Lung microvascular endothelial cell (primary cell): Measurements from ENCODE around the gene PCOLCE2. TPM values are rescaled to one million over a fixed set of nuclear protein-coding genes. Genes with fewer than 3 reads are reported as not detected.

Source experiments
- DNase-seq, 2 donors: peaks; one replicate each; pipeline versions ENCODE4 v3.0.0 to v3.0.0-alpha.2; 2010; ENCODE audit warnings: low read depth in 2 of 2
- total RNA-seq: library from RNA; depleted of rRNA; stranded (reverse); fragments of >200 nt; gene quantifications from 2 replicates; pipeline ENCODE4 v1.2.1, GENCODE V29; 2014

The PCOLCE2 gene
- total RNA-seq, 1 donor from 2014 or later: not detected

DNA sequence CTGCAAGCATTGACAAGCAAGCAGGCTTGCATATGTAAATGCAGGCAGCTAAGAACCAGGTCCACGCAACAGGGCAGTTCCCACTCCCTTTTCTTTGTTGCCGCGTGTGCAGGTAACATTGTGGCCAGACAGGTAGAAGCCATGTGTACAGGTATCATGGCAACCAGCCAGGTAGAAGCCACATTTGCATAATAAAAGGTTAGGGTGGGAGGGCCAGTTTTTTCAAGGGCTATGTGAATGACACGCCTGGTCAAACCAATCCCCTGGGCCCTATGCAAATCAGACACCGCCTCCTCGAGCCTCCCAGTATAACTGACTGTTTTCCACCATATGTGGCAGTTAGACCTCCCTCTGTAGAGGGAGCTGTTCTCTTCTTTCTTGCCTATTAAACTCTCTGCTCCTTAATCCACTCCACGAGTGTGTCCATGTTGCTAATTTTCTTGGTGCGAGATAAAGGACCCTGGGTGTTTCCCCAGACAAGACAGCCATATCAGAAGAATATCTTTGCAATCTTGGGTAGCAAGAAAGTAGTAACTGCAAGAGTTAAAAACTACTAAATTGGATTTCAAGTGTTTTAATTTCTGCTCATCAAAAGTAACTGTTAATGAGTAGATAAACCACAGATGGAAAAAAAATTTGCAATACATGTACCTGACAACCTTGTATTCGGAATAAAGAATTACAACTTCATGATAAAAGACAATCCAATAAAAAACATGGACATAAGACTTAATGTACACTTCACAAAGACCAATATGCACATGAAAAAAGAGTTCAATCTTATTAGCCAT is 21.8 kb downstream of the PCOLCE2 start:
- no peak for DNase-seq

- DNase-seq: no peak
Measured at GRCh38 chr3:142863930-142864920, 24.7 kb downstream of the PCOLCE2 start.

GRCh38 chr3:142863010-142863817 is 25.7 kb downstream of the PCOLCE2 start:
- DNase-seq: no peak

- no peak for DNase-seq
Measured at GRCh38 chr3:142861926-142862325, 27.0 kb downstream of the PCOLCE2 start.

- no peak for DNase-seq
Measured at GRCh38 chr3:142858043-142858442, 30.8 kb downstream of the PCOLCE2 start.

GRCh38 chr3:142857056-142857455 is 31.8 kb downstream of the PCOLCE2 start:
- DNase-seq: no peak

GRCh38 chr3:142853270-142854168 is 35.4 kb downstream of the PCOLCE2 start:
- no peak for DNase-seq

GRCh38 chr3:142852009-142852408 is 36.9 kb downstream of the PCOLCE2 start:
- DNase-seq: no peak

- peak in 1 of 2 donors; percentile 74 for DNase-seq
Measured at GRCh38 chr3:142850395-142851023, 38.4 kb downstream of the PCOLCE2 start.

DNA sequence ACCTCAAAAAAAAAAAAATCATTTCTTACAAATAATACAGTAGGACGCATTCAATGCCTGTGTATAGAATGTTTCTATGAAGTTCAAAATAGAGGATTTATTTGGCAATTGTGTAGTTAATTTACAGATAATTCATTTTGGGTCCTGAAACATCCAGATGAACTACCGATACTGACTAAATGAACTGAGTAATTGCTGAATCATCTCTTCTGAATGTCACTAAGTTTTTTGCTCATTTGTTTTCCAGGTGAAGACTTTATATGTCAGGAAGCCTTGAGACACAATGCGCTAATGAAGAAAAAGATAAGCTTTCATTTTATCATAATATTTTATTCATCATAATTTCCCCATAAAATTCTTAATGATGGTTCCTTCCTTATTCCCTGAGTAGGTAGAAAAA is 39.7 kb downstream of the PCOLCE2 start:
- DNase-seq: no peak

GRCh38 chr3:142846779-142847577 is 41.9 kb downstream of the PCOLCE2 start:
- DNase-seq: no peak

DNA sequence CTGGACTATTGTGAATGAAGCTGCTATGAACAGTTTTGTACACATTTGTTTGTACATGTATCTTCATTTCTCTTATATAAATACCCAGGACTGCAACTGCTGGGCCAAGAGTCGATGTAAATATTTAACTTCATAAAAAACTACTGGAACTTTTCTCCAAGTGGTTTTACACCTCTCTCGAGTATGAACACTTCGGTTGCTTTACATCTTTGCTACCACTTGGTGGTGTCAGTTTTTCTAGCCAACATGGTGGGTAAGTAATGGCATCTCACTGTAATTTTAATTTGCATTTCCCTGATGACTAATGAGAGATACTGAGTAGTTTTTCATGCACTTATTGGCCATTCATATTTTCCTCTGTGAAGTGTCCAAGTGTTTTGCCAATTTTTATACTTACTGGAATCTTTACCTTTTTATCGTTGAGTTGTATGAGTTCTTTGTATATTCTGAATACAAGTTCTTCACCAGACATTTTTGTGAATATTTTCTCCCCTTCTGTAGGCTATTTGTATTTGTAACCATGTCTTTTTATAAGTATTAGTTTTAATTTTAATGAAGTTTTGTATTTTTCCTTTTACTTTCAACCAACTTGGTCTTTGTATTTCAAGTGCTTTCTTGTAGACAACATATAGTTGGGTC is 44.4 kb downstream of the PCOLCE2 start:
- peak; percentile 23 to 57 for DNase-seq

DNA sequence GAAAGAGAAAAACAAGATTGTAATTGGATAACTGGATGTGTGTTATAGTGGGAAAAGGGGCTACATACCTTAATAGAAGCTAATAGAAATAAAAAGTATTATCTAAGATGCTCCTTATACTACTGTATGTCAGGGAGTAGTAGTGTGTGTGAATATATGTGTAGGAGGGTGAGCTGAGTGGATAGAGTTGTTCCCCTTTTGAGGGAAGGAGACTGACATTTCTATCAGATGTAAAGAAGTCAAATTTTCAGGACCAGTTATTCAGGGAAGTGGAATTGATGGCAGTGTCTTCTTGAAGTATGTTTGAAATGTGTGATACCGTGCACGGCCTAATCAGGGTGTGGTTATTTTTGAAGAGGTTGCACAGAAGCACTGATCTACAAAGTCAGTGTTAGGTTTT is 49.1 kb downstream of the PCOLCE2 start:
- no peak for DNase-seq

DNA sequence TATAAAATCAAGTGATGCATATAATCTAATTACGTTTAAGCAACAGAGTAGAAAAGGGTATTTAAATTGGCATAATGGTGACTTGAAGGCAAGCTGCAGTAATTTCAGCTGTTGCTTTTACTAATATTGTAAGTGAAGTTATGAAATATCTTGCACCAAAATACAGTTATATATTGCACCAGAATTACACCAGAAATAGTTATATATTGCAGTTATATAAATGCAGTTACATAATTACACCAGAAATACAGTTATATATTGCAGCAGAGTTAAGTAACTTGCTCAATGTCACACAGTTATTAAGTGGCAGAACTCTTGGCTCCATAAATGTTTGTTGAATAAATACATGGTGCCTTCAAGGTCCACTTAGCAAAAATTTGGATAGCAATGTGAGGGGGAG is 51.4 kb downstream of the PCOLCE2 start:
- no peak for DNase-seq

- peak; percentile 78 to 84 for DNase-seq
Measured at GRCh38 chr3:142828703-142829305, 60.1 kb downstream of the PCOLCE2 start.

GRCh38 chr3:142819179-142819578 is 69.7 kb downstream of the PCOLCE2 start:
- no peak for DNase-seq

DNA sequence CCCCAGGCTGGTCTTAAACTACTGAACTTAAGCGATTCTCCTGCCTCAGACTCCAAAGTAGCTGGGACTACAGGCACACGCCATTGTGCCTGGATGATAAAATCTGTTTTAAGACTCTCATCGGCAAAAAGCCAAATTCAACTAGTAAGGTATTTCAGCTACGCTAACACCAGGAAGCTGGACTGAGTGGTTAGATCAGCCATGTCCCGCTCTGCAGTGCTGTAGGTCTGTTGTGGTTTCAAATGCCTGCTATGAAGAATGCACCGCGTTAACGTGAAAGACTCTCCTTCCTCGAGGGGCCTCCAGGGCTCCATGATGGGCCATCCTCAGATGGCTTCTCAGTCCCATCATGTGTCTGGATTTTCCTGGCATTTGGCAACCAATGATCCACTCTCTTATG is 70.2 kb downstream of the PCOLCE2 start:
- no peak for DNase-seq

- peak in 1 of 2 donors; percentile 25 for DNase-seq
Measured at GRCh38 chr3:142817897-142818296, 71.0 kb downstream of the PCOLCE2 start.
